ENCODE results near the gene TUBB2A. TPM values are rescaled to one million over a fixed set of nuclear protein-coding genes. Genes with fewer than 3 reads are reported as not detected.
"Not testable (repeated sequence)": the region's sequence is repeated elsewhere in the genome, so short reads cannot be mapped to it uniquely, and the experiment has no call there.

Gene TUBB2A
- total and polyA plus RNA-seq, 10 of the 15 experiments (the other 5 are each of a cell fraction or from before 2014, with no cell fraction given): 2.2 to 49.5 (median 31.3) TPM

DNA sequence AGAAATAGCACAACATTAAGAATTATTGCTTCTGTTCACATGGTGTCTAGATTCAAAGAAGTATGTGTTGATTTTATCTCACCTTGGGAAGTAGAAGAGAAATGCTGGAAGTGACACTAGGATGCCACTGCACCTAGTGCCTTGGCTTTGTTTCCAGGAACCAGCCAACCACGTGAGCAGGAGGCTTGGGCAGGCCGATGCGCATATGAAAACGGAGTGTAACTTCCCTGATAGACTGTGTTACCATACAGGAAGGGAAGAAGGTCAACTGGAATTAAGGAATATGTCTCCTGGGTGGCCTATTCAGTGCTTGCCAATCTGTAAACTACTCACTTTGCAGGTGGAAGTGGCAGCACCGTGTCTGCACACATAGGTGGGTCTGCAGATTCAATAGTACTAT lies 42.0 kb upstream of the TUBB2A start:
- Histone ChIP-seq H3K9ac (ENCODE audit: control insufficient read depth, insufficient read depth, low read length) (no peak overlapping the region), H3K27ac (ENCODE audit: control insufficient read depth, insufficient read depth) (no peak overlapping the region), H3K27me3 (replicated peaks in 1 of 2; ENCODE audit: control insufficient read depth in 2 of 2, insufficient read depth in 2 of 2, low read length in 1 of 2) (no peaks in the 10 kb centered on the region), H3K4me2 (ENCODE audit: control insufficient read depth, insufficient read depth) (no peak overlapping the region), H3K4me1 (ENCODE audit: control insufficient read depth, insufficient read depth, low read length) (peaks cover 17% of the 10 kb centered on the region), H2AFZ (ENCODE audit: control insufficient read depth, low read depth, low read length) (no peak overlapping the region), H3K79me2 (ENCODE audit: control insufficient read depth, insufficient read depth, low read length) (no peaks in the 10 kb centered on the region), H4K20me1 (ENCODE audit: control insufficient read depth, insufficient read depth) (no peaks in the 10 kb centered on the region), H3K9me3 (replicated peaks; ENCODE audit: control insufficient read depth, insufficient read depth, low read length) (no peaks in the 10 kb centered on the region; the same call in 1 of the 3 replicates), H3K4me3 (no peak overlapping the region), H3K36me3 (ENCODE audit: control insufficient read depth in 2 of 2, insufficient read depth in 2 of 2, low read length in 1 of 2) (no peaks in the 10 kb centered on the region)
- ChIA-PET SMC1A (ENCODE audit: uncharacterized antibody, unreplicated experiment) (no interaction called here), CTCF (no interaction called here), POLR2A (no interaction called here), RAD21 (ENCODE audit: unreplicated experiment) (no interaction called here)
- ATAC-seq (no peak), FAIRE-seq (no peak), DNase-seq (ENCODE audit: low read depth, low spot score) (no peak)
- intact Hi-C loops (cut with micrococcal nuclease; ENCODE audit: unreplicated experiment) (no loop called here), in situ Hi-C loops (cut with MboI) (no loop called here)
- TF ChIP-seq NFXL1 (IDR thresholded peaks at IDR 0.05; ENCODE audit: borderline replicate concordance) (no peak), SP1 (IDR thresholded peaks at IDR 0.05; ENCODE audit: low read depth, low read length) (no peak), MTA2 (IDR thresholded peaks at IDR 0.05; ENCODE audit: low read depth) (no peak), HDGF (IDR thresholded peaks at IDR 0.05) (no peak)
- TF ChIP-seq, protein P1, sequence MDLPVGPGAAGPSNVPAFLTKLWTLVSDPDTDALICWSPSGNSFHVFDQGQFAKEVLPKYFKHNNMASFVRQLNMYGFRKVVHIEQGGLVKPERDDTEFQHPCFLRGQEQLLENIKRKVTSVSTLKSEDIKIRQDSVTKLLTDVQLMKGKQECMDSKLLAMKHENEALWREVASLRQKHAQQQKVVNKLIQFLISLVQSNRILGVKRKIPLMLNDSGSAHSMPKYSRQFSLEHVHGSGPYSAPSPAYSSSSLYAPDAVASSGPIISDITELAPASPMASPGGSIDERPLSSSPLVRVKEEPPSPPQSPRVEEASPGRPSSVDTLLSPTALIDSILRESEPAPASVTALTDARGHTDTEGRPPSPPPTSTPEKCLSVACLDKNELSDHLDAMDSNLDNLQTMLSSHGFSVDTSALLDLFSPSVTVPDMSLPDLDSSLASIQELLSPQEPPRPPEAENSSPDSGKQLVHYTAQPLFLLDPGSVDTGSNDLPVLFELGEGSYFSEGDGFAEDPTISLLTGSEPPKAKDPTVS (IDR thresholded peaks at IDR 0.05; ENCODE audit: low read depth, low read length): no peak
- TF ChIP-seq, protein P2, sequence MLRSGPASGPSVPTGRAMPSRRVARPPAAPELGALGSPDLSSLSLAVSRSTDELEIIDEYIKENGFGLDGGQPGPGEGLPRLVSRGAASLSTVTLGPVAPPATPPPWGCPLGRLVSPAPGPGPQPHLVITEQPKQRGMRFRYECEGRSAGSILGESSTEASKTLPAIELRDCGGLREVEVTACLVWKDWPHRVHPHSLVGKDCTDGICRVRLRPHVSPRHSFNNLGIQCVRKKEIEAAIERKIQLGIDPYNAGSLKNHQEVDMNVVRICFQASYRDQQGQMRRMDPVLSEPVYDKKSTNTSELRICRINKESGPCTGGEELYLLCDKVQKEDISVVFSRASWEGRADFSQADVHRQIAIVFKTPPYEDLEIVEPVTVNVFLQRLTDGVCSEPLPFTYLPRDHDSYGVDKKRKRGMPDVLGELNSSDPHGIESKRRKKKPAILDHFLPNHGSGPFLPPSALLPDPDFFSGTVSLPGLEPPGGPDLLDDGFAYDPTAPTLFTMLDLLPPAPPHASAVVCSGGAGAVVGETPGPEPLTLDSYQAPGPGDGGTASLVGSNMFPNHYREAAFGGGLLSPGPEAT (IDR thresholded peaks at IDR 0.05; ENCODE audit: low read depth): no peak
- 80% methylated on average over 5 of the region's 5 CpGs for WGBS (ENCODE audit: insufficient coverage, insufficient replicate concordance, low lambda C conversion rate, missing lambda C conversion rate)
- no TSS peak for BruUV-seq (replicated peaks)

DNA sequence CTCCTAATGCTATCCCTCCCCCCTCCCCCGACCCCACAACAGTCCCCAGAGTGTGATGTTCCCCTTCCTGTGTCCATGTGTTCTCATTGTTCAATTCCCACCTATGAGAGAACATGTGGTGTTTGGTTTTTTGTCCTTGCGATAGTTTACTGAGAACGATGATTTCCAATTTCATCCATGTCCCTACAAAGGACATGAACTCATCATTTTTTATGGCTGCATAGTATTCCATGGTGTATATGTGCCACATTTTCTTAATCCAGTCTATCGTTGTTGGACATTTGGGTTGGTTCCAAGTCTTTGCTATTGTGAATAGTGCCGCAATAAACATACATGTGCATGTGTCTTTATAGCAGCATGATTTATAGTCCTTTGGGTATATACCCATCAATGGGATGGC lies 40.4 kb upstream of the TUBB2A start:
- H3K9ac ChIP-seq (ENCODE audit: control insufficient read depth, insufficient read depth, low read length); in situ Hi-C loops (cut with MboI); H3K27me3 ChIP-seq (replicated peaks in 1 of 2; ENCODE audit: control insufficient read depth in 2 of 2, insufficient read depth in 2 of 2, low read length in 1 of 2); H4K20me1 ChIP-seq (ENCODE audit: control insufficient read depth, insufficient read depth); H3K4me2 ChIP-seq (ENCODE audit: control insufficient read depth, insufficient read depth); BruUV-seq (replicated peaks); ATAC-seq; FAIRE-seq; H3K36me3 ChIP-seq (ENCODE audit: control insufficient read depth in 2 of 2, insufficient read depth in 2 of 2, low read length in 1 of 2); H3K9me3 ChIP-seq (replicated peaks; ENCODE audit: control insufficient read depth, insufficient read depth, low read length); RAD21 ChIA-PET (ENCODE audit: unreplicated experiment); intact Hi-C loops (cut with micrococcal nuclease; ENCODE audit: unreplicated experiment); SMC1A ChIA-PET (ENCODE audit: uncharacterized antibody, unreplicated experiment); H3K4me3 ChIP-seq; H3K27ac ChIP-seq (ENCODE audit: control insufficient read depth, insufficient read depth); CTCF ChIA-PET; H3K79me2 ChIP-seq (ENCODE audit: control insufficient read depth, insufficient read depth, low read length); H2AFZ ChIP-seq (ENCODE audit: control insufficient read depth, low read depth, low read length); DNase-seq (ENCODE audit: low read depth, low spot score); POLR2A ChIA-PET: not testable (repeated sequence)
- WGBS (ENCODE audit: insufficient coverage, insufficient replicate concordance, low lambda C conversion rate, missing lambda C conversion rate): 100% methylated on average over 2 of the region's 5 CpGs
- peaks cover 12% of the 10 kb centered on the region for H3K4me1 ChIP-seq (ENCODE audit: control insufficient read depth, insufficient read depth, low read length)

Measured in GM12878 (cell line).